GM21717 (cell line): ENCODE data around the gene EPB41L1.

Source experiments
- ATAC-seq: cut with Tn5 transposase; IDR thresholded peaks from one replicate; pipeline ENCODE4 v1.9.1; 2021; ENCODE audit warnings: mild to moderate bottlenecking, moderate library complexity; ENCODE audit not compliant: unreplicated experiment

Gene EPB41L1

DNA sequence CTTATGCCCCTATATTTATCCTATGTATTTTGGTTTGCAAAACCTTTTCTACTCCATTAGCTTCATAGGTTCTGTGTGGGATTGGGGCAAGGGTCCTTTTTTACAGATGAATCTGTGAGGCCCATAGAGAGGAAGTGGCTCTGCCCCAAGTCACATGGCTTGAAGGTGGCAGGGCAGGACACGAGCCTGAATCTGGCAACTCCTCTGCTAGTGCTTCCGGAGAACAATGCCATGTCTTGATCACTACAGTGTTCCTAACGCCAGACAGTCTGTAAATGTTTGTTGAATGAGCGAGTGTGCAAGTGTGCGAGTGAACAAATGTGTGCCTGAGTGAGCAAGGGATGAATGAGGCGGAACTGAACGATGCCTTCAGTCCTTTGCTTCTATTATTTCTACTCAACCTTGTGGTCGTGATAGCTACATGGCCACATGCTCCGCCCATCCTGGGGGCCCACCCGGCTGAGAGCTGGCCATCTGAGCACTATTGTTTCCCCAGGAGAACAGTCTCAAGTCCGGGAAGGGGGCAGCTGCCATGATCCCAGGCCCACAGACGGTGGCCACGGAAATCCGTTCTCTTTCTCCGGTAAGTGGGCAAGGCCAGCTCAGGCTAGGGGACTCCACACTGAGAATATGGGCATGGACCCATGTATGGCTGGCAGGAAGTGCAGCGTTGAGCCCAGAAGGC, 64.0 kb downstream of the EPB41L1 start:
- no peak for ATAC-seq

DNA sequence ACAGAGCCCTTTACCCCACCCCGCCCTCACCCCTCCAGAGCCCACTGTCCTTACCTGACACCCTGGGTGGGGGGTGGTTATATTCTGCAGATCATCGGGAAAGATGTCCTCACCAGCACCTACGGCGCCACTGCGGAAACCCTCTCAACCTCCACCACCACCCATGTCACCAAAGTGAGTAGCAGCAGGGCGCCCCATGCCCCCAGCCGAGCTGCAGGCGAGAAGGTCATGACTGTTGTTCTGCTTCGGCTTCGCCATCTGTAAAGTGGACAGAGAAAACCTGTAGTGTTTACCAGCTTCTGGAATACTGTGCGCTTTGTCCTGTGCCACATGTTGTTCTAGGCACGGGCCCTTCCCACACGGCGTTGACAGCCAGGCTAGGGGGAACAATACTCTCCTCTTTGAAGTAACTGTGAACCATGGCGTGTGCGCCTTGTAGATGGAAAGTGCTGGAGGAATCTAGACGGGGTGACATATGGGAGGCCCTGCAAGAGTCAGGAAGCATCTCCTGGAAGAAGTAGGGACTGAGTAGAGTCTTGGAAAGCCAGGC, 65.2 kb downstream of the EPB41L1 start:
- ATAC-seq = no peak

DNA sequence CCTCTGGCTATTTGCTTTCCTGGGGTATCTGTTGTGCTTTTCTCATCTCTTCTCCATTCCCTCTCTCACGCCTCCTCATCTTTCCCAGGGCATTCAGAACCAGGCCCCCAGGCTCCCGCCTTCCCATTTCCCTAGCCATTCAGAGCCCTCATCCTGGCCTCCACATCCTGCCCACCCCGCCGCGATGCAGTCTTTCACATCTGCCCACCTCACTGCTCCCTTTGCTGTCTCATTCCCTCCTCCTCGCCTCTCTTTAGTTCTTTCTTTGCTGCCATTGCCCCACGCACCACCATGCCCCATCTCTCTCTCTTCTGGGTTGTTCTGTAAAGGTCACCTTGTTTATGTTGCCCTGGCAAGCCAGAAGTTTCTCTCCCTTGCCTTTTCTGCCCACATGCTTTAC, 71.1 kb downstream of the EPB41L1 start:
- ATAC-seq = no peak

DNA sequence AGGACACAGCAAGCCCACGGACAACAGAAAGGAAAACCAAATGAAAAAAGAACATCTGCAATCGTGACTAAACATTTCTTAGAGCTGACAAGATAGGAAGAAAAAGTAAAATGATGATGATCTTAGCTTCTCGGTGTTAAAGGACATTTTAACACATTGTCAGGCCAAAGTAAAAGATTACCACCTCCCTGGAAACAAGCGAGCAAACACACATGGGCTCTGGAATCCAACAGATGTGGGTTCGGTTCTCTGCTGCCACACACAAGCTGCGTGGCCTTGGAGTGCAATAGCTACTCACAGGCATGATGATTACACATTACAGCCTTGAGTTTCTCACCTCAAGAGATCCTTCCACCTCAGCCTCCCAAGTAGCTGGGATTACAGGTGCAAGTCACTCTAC, 74.2 kb downstream of the EPB41L1 start:
- ATAC-seq = no peak

DNA sequence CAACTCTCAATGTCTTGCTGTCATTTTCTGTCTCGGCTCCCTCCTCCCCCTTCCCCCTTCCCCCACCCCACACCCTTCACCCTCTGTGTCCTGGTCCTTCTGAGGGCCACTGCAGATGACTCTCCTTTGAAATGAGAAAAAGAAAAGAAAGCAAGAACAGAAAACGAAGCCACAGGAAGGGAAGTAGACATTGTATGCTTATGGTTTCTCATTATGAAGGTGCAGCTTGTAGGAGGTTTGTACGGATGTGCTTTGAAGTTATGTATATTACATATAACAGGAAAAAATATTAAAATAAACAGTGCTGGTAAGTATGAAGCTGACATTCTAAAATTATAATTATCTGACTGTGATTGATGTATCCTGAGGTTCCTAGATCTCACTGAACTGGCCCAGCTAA, 75.5 kb downstream of the EPB41L1 start:
- ATAC-seq = no peak

DNA sequence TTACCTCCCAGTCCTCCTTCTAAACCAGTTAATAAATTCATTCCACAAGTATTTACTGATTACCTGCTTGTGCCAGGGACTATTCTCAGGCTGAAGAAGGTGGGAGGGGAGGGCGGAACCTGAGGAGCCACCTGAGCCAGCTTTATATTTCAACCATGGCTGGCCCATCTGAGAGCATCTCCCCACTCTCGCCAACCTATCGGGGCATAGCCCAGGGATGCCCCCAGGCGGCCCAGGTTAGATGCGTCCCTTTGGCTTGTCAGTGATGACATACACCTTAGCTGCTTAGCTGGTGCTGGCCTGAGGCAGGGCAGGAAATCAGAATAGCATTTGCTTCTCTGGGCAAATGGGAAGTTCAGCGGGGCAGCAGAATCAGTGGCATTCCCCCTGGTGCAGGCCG, 76.8 kb downstream of the EPB41L1 start:
- no peak for ATAC-seq

DNA sequence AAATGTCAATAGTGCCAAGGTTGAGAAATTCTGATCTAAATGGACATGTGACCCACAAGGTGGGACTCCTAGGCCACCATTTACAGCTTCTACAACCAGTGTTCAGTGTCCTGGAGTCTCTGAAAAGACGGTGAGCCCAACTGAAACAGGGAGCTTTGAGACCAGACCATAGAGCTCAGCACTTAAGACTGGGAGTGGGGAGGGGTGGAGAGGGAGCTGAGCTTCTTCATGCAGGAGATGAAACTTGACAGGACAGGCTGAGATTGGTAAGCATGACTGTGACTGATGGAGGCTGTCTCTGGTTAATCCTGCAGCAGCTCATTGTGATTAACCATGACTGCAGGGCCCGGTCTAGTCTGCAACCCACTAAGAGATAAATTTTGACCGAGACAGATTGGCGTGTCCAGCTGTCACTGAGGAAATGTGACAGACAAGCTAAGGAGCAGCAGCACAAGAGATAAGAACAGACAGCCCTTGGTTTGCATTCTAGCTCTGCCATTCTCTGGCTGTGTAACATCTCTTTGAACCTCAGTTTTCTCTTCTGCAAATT, 80.3 kb downstream of the EPB41L1 start:
- ATAC-seq = no peak

DNA sequence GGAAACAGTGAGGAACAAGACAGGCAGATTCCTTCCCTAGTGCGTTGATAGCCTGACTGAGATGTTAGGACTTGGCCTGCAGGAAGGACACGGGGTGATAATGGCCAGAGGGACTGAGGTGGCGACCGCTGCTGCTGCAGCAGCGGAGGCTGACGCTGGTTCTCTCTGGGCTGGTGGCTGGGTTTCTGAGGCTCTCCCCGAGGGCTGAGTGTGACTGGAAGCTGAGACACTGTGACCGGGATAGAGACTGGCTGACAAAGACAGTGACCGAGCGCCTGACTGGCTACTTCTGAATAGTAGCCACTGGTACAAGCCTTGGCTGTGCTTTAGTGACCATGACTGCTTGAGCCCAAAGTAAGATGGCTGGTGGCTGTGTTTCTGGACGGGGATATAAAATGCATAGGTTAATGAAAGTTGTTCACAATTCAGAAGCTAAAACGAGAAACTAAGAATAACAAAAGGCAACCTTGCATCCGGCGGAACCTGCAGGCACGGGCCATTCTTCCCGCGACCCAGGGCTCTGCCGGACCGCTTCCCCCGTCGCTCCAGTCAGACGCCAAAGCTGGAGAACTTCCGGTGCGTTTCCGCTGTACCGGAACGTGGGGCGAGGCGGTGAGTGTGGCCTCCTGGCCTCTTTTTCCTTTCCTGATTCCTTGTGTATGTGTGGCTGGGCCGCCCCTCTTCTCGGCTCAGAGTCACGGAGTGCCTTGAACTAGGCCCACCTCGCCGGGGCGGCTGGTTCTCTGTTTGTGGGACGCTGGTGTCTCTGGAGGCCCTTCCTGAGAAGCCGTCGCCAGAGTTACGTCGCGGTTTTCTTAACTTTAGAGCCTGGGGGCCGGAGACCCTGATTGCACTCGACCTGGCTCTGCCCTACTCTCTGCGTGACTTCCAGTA, 81.6 kb downstream of the EPB41L1 start, which contains the start of gene AAR2:
Gene AAR2, plus strand, starts transcription at position 587 of the 894 bp plus-strand sequence. CDS start 3,391 bp downstream, outside the sequence.
- ATAC-seq = peak; percentile 72

DNA sequence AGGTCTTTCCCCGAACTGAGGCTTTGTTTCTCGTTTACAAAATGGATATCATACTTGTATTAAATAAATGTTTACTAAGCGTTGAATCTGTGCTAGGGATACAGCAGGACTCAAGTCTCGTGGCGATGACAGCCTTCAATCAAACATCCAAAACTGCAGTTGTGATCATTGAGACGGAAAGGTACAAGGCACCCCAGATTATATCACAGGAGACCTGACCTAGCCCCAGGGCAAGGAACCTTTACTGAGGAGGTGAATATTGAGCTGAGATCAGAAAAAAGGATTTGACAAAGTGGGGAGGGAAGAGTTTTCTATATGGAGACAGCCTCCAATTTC, 82.2 kb downstream of the EPB41L1 start:
- no peak for ATAC-seq

DNA sequence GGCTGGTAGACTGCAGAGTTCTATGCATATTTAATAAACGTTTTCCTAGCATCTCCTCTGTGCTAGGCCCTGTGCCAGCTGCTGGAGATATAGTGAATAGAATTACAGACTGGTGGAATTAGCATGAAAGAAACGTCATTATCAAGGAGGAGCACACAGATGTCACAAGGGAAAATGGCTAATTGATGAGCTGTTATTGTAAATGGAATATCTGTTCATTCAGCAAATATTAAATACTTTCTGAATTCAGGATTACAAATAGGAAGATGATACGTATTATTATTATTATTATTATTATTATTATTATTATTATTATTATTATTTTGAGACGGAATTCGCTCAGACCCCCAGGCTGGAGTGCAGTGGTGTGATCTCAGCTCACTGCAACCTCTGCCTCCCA, 82.9 kb downstream of the EPB41L1 start:
- no peak for ATAC-seq

DNA sequence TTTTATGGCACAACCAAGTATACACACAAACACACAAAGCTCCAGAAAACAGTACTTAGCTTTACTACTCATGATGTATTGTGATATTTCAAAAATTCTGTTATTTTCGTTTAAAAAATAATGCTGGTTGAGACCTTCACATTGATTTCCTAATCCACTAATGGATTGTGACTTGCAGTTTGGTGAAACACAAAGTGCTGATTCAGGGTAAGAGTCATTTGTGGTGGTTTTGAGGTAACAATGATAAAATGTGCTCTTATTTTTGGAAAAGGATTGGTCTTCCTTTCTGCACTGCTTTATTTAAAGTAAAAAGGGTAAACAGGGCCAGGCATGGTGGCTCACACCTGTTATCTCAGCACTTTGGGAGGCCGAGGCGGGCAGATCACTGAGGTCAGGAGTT, 83.6 kb downstream of the EPB41L1 start:
- ATAC-seq = no peak

DNA sequence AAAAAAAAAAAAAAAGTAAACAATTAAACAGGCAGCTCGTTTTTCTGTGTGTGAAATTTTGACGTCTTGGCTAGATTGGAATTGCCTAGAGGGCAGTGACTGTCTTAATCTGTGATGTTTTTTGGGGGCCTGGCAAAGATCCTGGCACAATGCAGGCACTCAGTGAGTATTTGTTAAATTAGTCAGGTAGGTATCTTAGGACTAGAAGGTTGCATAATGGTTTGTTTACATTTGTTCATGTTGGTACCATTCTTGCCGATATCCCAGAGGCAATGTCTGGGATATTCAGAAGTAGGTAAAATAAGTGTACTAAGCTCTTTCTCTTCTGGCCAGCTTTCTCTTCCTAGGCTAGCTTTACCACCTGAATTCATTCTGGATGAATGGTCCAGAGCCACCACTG, 84.2 kb downstream of the EPB41L1 start:
- no peak for ATAC-seq

DNA sequence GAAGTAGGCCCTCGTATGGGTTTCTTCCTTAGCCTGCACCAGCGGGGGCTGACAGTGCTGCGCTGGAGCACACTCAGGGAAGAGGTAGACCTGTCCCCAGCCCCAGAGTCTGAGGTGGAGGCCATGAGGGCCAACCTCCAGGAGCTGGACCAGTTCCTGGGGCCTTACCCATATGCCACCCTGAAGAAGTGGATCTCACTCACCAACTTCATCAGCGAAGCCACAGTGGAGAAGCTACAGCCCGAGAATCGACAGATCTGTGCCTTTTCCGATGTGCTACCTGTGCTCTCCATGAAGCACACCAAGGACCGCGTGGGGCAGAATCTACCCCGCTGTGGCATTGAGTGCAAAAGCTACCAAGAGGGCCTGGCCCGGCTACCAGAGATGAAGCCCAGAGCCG, 85.5 kb downstream of the EPB41L1 start:
- ATAC-seq = no peak

DNA sequence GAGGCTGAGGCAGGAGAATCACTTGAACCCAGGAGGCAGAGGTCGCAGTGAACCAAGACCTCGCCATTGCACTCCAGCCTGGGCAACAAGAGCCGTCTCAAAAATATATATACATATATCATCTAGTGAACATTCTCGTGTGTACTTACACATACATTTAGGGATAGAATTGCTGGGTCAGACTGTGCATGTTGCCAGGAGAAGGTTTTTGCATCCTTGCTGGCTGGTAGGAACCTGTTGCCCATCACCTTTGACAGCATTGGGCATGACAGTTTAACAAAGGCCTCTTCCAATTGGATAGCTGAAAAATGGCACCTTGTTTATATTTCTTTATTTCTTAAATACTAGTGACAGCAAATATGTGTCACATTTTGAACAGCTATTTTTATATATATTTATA, 87.1 kb downstream of the EPB41L1 start:
- no peak for ATAC-seq

DNA sequence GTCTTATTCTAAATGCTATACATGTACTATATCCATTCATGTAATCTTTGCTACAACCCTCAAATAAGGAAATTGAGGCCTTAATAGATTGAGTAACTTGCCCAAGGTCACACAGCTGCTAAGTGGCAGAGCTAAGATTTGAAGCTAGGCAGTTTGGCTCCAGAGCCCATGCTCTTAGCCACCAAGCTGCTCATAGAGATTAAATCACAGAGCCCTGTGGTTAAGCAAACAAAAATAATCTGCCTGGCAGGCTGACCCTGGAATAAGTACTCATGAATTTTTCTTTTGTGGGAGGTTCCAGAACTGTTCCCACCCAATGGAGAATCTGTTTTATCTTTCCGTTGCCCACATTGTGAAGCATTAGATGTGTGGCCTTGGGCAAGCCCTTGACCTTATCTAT, 89.2 kb downstream of the EPB41L1 start:
- no peak for ATAC-seq

DNA sequence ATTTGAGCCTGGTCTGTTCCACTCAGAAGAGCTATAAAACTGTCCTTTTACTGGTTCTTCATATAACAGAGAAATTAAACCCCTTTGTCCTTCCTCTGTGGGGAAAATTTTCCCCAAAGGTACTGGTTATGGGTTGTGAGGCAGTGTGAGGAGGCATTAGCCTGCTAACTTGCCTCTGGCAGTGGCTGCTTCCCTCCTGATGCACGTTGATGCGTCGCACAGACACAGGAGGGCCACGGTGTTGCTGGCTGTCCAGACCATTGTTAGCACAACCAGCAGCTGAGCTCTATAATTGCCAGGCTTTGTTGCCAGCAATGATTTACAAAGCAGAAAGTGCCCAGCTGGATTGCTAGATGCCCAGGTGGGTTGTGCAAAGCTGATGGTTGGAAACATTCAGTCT, 91.9 kb downstream of the EPB41L1 start:
- ATAC-seq = no peak

DNA sequence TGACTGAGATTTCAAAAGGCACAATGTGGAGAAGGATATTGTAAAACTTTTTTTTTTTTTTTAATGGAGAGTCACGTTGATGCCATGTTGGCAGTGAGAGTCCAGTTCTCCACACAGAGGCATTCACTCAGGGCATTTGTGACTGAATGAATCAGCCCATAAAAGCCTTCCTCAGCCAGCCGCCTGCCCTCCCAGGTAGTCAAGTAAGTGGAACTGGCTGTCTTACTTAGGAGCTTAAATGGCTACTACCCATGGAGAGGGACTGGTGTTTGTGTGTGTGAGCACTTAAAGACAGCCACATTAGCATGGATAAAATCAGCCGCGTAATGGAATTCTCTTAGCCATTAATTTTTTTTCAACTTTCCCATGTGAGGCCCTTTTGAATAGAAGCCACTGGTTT, 94.3 kb downstream of the EPB41L1 start:
- no peak for ATAC-seq

DNA sequence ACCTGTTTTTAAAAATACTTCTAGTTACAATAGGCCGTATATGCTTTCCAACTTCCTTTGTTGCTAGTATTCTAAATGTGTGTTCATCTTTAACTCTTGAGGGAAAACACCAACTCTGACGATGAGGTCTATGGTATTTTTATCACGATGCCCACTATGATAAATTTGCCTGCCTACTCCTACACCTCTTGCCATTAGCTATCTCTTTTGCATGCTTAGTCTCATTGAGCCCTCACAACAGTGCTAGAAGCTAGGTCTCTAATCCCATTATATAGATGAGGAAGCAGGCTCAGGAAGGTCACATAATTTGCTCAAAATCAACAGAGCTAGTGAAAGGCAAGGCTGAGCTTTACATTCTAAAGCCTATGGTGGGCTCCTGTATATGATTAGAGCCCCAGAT, 94.9 kb downstream of the EPB41L1 start:
- ATAC-seq = no peak

DNA sequence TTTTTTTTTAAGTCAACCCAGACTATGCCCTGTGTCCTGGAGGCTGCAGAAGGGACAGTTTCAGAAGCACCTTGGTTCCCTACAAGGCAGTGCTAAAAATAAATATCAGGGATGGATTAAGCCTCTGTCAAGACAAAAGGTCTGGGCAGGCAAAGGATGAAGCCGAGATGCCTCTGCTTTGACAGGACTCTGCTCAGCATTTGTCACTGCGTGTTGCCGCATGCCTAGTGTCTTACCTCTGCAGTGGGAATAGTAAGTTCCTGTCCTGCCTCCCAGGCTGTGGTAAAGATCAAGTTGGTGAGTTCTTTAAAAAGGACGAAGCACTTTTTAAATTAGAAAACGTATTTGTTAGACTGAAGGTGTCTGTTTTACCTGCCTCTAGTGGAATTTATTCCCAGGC, 96.9 kb downstream of the EPB41L1 start:
- no peak for ATAC-seq

DNA sequence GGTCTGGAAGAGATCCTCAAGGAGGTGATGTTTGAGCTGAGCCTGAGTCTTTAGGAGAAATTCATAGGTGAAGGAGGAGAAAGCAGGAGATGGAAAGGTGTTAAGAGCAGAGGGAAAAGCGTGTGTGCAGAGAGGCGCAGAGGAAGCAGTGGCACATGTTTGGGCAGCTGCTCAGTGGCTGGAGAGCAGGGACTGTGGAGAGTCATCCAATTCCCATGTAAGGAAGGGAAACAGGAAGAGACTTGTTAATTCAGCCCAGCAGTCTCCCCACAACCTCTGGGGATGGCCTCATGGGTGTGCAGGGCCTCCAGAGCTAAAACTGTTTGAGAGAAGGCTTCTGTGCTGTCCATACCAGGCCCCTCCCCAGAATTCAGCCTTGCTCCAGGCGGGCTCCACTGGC, 98.0 kb downstream of the EPB41L1 start:
- ATAC-seq = no peak

DNA sequence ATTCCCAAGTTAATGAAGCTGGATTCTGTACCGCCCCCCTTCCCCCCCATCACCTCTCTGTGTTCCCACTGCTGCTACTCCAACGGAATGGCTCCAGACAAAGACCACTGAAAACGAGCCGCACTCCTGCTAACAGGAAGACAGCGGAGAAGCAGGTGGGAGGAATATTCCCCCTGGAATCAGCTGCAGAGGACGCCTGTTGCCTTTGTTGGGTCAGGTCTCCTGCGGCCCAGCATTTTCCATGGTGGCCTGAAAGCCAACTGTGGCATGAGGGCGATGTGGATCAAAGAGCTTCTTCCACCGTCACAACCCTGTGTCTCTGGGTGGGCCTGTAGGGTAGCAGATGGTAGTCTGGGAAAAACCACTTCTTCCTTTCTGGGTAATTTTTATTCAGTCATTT, 98.5 kb downstream of the EPB41L1 start:
- no peak for ATAC-seq

DNA sequence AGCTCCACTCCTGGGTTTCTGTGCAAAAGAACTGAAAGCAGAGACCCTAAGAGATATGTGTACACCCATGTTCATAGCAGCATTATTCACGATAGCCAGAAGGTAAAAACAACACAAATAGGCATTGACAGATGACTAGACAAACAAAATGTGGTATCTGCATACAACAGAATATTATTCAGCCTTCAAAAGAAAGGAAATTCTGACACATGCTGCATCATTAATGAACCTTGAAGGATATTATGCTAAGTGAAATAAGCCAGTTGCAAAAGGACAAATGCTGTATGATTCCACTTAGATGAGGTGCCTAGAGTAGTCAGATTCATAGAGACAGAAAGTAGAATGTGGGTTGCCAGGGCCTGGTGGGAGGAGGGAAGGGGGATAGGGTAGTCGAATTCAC, 99.5 kb downstream of the EPB41L1 start:
- ATAC-seq = no peak
